ENCODE data around the gene LRRK2. TPM values are rescaled to one million over a fixed set of nuclear protein-coding genes. Genes with fewer than 3 reads are reported as not detected.

The LRRK2 gene
- total and polyA plus RNA-seq, 10 of the 15 experiments (the other 5 are each of a cell fraction or from before 2014, with no cell fraction given): 0.80 to 32.6 (median 1.4) TPM

GRCh38 chr12:40310211-40310610 is 85.4 kb downstream of the LRRK2 start:
- no peak overlapping the region for H3K4me2 ChIP-seq (ENCODE audit: control insufficient read depth, insufficient read depth)
- no peaks in the 10 kb centered on the region for H3K27me3 ChIP-seq (replicated peaks in 1 of 2; ENCODE audit: control insufficient read depth in 2 of 2, insufficient read depth in 2 of 2, low read length in 1 of 2)
- in situ Hi-C loops (cut with MboI) (loop anchor here (5.0 kb wide), 1 partner anchor 158 kb away; no protein-coding TSS in a partner anchor), intact Hi-C loops (cut with micrococcal nuclease; ENCODE audit: unreplicated experiment) (no loop called here)
- no peak overlapping the region for H2AFZ ChIP-seq (ENCODE audit: control insufficient read depth, low read depth, low read length)
- ChIA-PET POLR2A (no interaction called here), RAD21 (ENCODE audit: unreplicated experiment) (interaction anchor here (1.0 kb wide), 2 partner anchors 152 to 259 kb away, joined by 3 read pairs; no protein-coding TSS in a partner anchor), CTCF (interaction anchor here (0.7 kb wide), 1 partner anchor 116 kb away, joined by 3 read pairs; no protein-coding TSS in a partner anchor), SMC1A (ENCODE audit: uncharacterized antibody, unreplicated experiment) (interaction anchor here (1.0 kb wide), 1 partner anchor 149 kb away, joined by 4 read pairs; no protein-coding TSS in a partner anchor)
- peaks cover 16% of the 10 kb centered on the region for H3K4me1 ChIP-seq (ENCODE audit: control insufficient read depth, insufficient read depth, low read length)
- no TSS peak for BruUV-seq (replicated peaks)
- 86% methylated on average over 9 of the region's 9 CpGs for WGBS (ENCODE audit: insufficient coverage, insufficient replicate concordance, low lambda C conversion rate, missing lambda C conversion rate)
- H3K9me3 ChIP-seq (replicated peaks; ENCODE audit: control insufficient read depth, insufficient read depth, low read length): no peaks in the 10 kb centered on the region
- no peaks in the 10 kb centered on the region for H3K79me2 ChIP-seq (ENCODE audit: control insufficient read depth, insufficient read depth, low read length)
- TF ChIP-seq RCOR1 (conservative IDR thresholded peaks at IDR 0.05; ENCODE audit: low read depth, low read length): no peak
- no peak for TF ChIP-seq CREB1 (IDR thresholded peaks at IDR 0.05; ENCODE audit: low read depth)
- no peak for TF ChIP-seq NBN (IDR thresholded peaks at IDR 0.05)
- TF ChIP-seq, protein P1, sequence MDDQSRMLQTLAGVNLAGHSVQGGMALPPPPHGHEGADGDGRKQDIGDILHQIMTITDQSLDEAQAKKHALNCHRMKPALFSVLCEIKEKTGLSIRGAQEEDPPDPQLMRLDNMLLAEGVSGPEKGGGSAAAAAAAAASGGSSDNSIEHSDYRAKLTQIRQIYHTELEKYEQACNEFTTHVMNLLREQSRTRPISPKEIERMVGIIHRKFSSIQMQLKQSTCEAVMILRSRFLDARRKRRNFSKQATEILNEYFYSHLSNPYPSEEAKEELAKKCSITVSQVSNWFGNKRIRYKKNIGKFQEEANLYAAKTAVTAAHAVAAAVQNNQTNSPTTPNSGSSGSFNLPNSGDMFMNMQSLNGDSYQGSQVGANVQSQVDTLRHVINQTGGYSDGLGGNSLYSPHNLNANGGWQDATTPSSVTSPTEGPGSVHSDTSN (IDR thresholded peaks at IDR 0.05; ENCODE audit: insufficient replicate concordance, low read depth, low read length): no peak
- no peak for TF ChIP-seq SRF (IDR thresholded peaks at IDR 0.05; ENCODE audit: low read depth in 2 of 2, low read length in 2 of 2)
- TF ChIP-seq MTA2 (IDR thresholded peaks at IDR 0.05; ENCODE audit: low read depth): no peak
- TF ChIP-seq, protein P2, sequence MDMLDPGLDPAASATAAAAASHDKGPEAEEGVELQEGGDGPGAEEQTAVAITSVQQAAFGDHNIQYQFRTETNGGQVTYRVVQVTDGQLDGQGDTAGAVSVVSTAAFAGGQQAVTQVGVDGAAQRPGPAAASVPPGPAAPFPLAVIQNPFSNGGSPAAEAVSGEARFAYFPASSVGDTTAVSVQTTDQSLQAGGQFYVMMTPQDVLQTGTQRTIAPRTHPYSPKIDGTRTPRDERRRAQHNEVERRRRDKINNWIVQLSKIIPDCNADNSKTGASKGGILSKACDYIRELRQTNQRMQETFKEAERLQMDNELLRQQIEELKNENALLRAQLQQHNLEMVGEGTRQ (IDR thresholded peaks at IDR 0.05; ENCODE audit: borderline replicate concordance, low read depth, low read length): no peak
- TF ChIP-seq, protein P3, sequence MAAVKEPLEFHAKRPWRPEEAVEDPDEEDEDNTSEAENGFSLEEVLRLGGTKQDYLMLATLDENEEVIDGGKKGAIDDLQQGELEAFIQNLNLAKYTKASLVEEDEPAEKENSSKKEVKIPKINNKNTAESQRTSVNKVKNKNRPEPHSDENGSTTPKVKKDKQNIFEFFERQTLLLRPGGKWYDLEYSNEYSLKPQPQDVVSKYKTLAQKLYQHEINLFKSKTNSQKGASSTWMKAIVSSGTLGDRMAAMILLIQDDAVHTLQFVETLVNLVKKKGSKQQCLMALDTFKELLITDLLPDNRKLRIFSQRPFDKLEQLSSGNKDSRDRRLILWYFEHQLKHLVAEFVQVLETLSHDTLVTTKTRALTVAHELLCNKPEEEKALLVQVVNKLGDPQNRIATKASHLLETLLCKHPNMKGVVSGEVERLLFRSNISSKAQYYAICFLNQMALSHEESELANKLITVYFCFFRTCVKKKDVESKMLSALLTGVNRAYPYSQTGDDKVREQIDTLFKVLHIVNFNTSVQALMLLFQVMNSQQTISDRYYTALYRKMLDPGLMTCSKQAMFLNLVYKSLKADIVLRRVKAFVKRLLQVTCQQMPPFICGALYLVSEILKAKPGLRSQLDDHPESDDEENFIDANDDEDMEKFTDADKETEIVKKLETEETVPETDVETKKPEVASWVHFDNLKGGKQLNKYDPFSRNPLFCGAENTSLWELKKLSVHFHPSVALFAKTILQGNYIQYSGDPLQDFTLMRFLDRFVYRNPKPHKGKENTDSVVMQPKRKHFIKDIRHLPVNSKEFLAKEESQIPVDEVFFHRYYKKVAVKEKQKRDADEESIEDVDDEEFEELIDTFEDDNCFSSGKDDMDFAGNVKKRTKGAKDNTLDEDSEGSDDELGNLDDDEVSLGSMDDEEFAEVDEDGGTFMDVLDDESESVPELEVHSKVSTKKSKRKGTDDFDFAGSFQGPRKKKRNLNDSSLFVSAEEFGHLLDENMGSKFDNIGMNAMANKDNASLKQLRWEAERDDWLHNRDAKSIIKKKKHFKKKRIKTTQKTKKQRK (IDR thresholded peaks at IDR 0.05; ENCODE audit: low read depth, low read length): no peak
- no peak for TF ChIP-seq ZBTB40 (IDR thresholded peaks at IDR 0.05; ENCODE audit: borderline replicate concordance)
- no peak for TF ChIP-seq POLR2AphosphoS5 (IDR thresholded peaks at IDR 0.05; ENCODE audit: low read length)
- no peak for TF ChIP-seq KDM1A (IDR thresholded peaks at IDR 0.05; ENCODE audit: borderline replicate concordance)
- no peak for TF ChIP-seq RAD21 (IDR thresholded peaks at IDR 0.05; ENCODE audit: insufficient read depth, low read depth, low read length)
- TF ChIP-seq ELK1 (IDR thresholded peaks at IDR 0.05; ENCODE audit: low read depth, low read length): no peak
- H3K4me3 ChIP-seq: no peak overlapping the region
- H3K27ac ChIP-seq (ENCODE audit: control insufficient read depth, insufficient read depth): no peak overlapping the region
- no peaks in the 10 kb centered on the region for H4K20me1 ChIP-seq (ENCODE audit: control insufficient read depth, insufficient read depth)
- FAIRE-seq (no peak), DNase-seq (ENCODE audit: low read depth, low spot score) (no peak), ATAC-seq (no peak)
- no peak overlapping the region for H3K9ac ChIP-seq (ENCODE audit: control insufficient read depth, insufficient read depth, low read length)
- H3K36me3 ChIP-seq (ENCODE audit: control insufficient read depth in 2 of 2, insufficient read depth in 2 of 2, low read length in 1 of 2): no peaks in the 10 kb centered on the region
